ENCODE measurements around the gene RSRC1.

GRCh38 chr3:158509891-158510290 is 400.0 kb downstream of the RSRC1 start:
- TF ChIP-seq POLR2AphosphoS5 (IDR thresholded peaks at IDR 0.05; ENCODE audit: low read depth, low read length) (no peak), POLR2A (IDR thresholded peaks at IDR 0.05; ENCODE audit: low read depth, low read length) (no peak), TAF1 (IDR thresholded peaks at IDR 0.05; ENCODE audit: borderline replicate concordance, low read depth, low read length) (no peak)

All from GM12892 (cell line).